ENCODE data around the gene RSPO3. TPM values are rescaled to one million over a fixed set of nuclear protein-coding genes. Genes with fewer than 3 reads are reported as not detected.

Gene RSPO3
- total RNA-seq, 1 experiment from 2014 or later = not detected

- Mint-ChIP-seq H3K36me3 (ENCODE audit: insufficient read depth, unreplicated experiment) (no peaks in the 10 kb centered on the region), H3K4me1 (ENCODE audit: insufficient read depth, unreplicated experiment) (no peaks in the 10 kb centered on the region), H3K27me3 (ENCODE audit: insufficient read depth, unreplicated experiment) (peaks cover 74% of the 10 kb centered on the region), H3K4me3 (ENCODE audit: unreplicated experiment) (no peak overlapping the region), H3K9me3 (ENCODE audit: unreplicated experiment) (no peaks in the 10 kb centered on the region), H3K27ac (ENCODE audit: low read depth, unreplicated experiment) (no peak overlapping the region)
- no TSS peak for BruUV-seq (replicated peaks)
- no peak for DNase-seq (ENCODE audit: unreplicated experiment)
- TF ChIP-seq CTCF (IDR thresholded peaks at IDR 0.05; ENCODE audit: unreplicated experiment) = no peak
- POLR2A ChIA-PET = no interaction called here
- intact Hi-C loops (cut with micrococcal nuclease) = no loop called here
- CTCF ChIA-PET = no interaction called here
These were observed 97.5 kb downstream of the RSPO3 start for GRCh38 chr6:127215931-127216330.

GRCh38 chr6:127216810-127217789 is 98.6 kb downstream of the RSPO3 start:
- Mint-ChIP-seq H3K27ac (ENCODE audit: low read depth, unreplicated experiment) (no peak overlapping the region), H3K36me3 (ENCODE audit: insufficient read depth, unreplicated experiment) (no peaks in the 10 kb centered on the region), H3K4me1 (ENCODE audit: insufficient read depth, unreplicated experiment) (no peaks in the 10 kb centered on the region), H3K4me3 (ENCODE audit: unreplicated experiment) (no peak overlapping the region), H3K9me3 (ENCODE audit: unreplicated experiment) (no peaks in the 10 kb centered on the region), H3K27me3 (ENCODE audit: insufficient read depth, unreplicated experiment) (peaks cover 74% of the 10 kb centered on the region)
- no peak for TF ChIP-seq CTCF (IDR thresholded peaks at IDR 0.05; ENCODE audit: unreplicated experiment)
- intact Hi-C loops (cut with micrococcal nuclease) = no loop called here
- no TSS peak for BruUV-seq (replicated peaks)
- ChIA-PET CTCF (interaction anchor here (1.3 kb wide), 1 partner anchor 11 kb away, joined by 6 read pairs; no protein-coding TSS in a partner anchor), POLR2A (no interaction called here)
- no peak for DNase-seq (ENCODE audit: unreplicated experiment)

GRCh38 chr6:127219869-127220268 is 101.4 kb downstream of the RSPO3 start:
- no peaks in the 10 kb centered on the region for H3K4me1 Mint-ChIP-seq (ENCODE audit: insufficient read depth, unreplicated experiment)
- intact Hi-C loops (cut with micrococcal nuclease) = no loop called here
- no peak overlapping the region for H3K27ac Mint-ChIP-seq (ENCODE audit: low read depth, unreplicated experiment)
- no peak overlapping the region for H3K4me3 Mint-ChIP-seq (ENCODE audit: unreplicated experiment)
- H3K27me3 Mint-ChIP-seq (ENCODE audit: insufficient read depth, unreplicated experiment) = peaks cover 80% of the 10 kb centered on the region
- DNase-seq (ENCODE audit: unreplicated experiment) = no peak
- TF ChIP-seq CTCF (IDR thresholded peaks at IDR 0.05; ENCODE audit: unreplicated experiment) = no peak
- no TSS peak for BruUV-seq (replicated peaks)
- CTCF ChIA-PET = interaction anchor here (0.9 kb wide), 1 partner anchor 33 kb away, joined by 3 read pairs; no protein-coding TSS in a partner anchor
- no peaks in the 10 kb centered on the region for H3K36me3 Mint-ChIP-seq (ENCODE audit: insufficient read depth, unreplicated experiment)
- no peaks in the 10 kb centered on the region for H3K9me3 Mint-ChIP-seq (ENCODE audit: unreplicated experiment)
- POLR2A ChIA-PET = no interaction called here

- H3K27me3 Mint-ChIP-seq (ENCODE audit: insufficient read depth, unreplicated experiment) = peaks cover 80% of the 10 kb centered on the region
- DNase-seq (ENCODE audit: unreplicated experiment) = no peak
- no peaks in the 10 kb centered on the region for H3K9me3 Mint-ChIP-seq (ENCODE audit: unreplicated experiment)
- H3K27ac Mint-ChIP-seq (ENCODE audit: low read depth, unreplicated experiment) = no peak overlapping the region
- H3K36me3 Mint-ChIP-seq (ENCODE audit: insufficient read depth, unreplicated experiment) = no peaks in the 10 kb centered on the region
- TF ChIP-seq CTCF (IDR thresholded peaks at IDR 0.05; ENCODE audit: unreplicated experiment) = no peak
- no peaks in the 10 kb centered on the region for H3K4me1 Mint-ChIP-seq (ENCODE audit: insufficient read depth, unreplicated experiment)
- POLR2A ChIA-PET = interaction anchor here (0.9 kb wide), 2 partner anchors 9 kb away, joined by 3 read pairs; no protein-coding TSS in a partner anchor
- CTCF ChIA-PET = interaction anchor here (0.6 to 0.7 kb wide), 2 partner anchors 10 to 199 kb away, joined by 3 read pairs; no protein-coding TSS in a partner anchor
- BruUV-seq (replicated peaks) = no TSS peak
- H3K4me3 Mint-ChIP-seq (ENCODE audit: unreplicated experiment) = no peak overlapping the region
- intact Hi-C loops (cut with micrococcal nuclease) = no loop called here
These were observed 102.7 kb downstream of the RSPO3 start for GRCh38 chr6:127221201-127221600.
